Right atrium auricular region (tissue), 2 donors: ENCODE measurements around the gene LILRB3. TPM values are rescaled to one million over a fixed set of nuclear protein-coding genes. Genes with fewer than 3 reads are reported as not detected.

Source experiments
- DNase-seq: peaks from one replicate; pipeline ENCODE4 v3.0.0-alpha.2; 2019; ENCODE audit warnings: low spot score
- H3K27ac ChIP-seq, 2 donors: fragments of 200-600 bp; sonication (generic); 1 replicate in 1 of 2; 2 replicates in 1 of 2; pipeline ENCODE4 v1.5.1; 2016 to 2019
- H3K27me3 ChIP-seq, 2 donors: fragments of 200-600 bp; sonication (generic); one replicate each; pipeline versions ENCODE4 v1.5.1 to v1.6.0; 2017 to 2019
- H3K36me3 ChIP-seq: fragments of 200-600 bp; sonication (generic); one replicate; pipeline ENCODE4 v1.5.1; 2016
- H3K4me1 ChIP-seq, 2 donors: fragments of 200-600 bp; sonication (generic); one replicate each; pipeline versions ENCODE4 v1.5.1 to v1.6.0; 2017 to 2019
- H3K4me3 ChIP-seq, 2 donors: fragments of 200-600 bp; sonication (generic); 1 replicate in 1 of 2; 2 replicates in 1 of 2; pipeline ENCODE4 v1.5.1; 2017 to 2019; ENCODE audit warnings: mild to moderate bottlenecking in 1 of 2, moderate library complexity in 1 of 2
- H3K9me3 ChIP-seq, 2 donors: fragments of 200-600 bp; sonication (generic); one replicate each; pipeline ENCODE4 v1.5.1; 2019
- CTCF ChIP-seq, 2 donors: fragments of 200-600 bp; sonication (generic); IDR thresholded peaks; one replicate each; pipeline ENCODE4 v1.5.1; 2019; ENCODE audit warnings: antibody characterized with exemption in 2 of 2
- total RNA-seq, 2 donors: library from RNA; depleted of rRNA; stranded (reverse); fragments of >200 nt; gene quantifications; one replicate each; pipeline ENCODE4 v1.1.0, GENCODE V29; 2016

Gene LILRB3
- total RNA-seq, 2 donors from 2014 or later: 2.0 to 8.8 TPM

GRCh38 chr19:54206831-54207177 is 16.0 kb downstream of the LILRB3 start:
- no peak for TF ChIP-seq CTCF (IDR thresholded peaks at IDR 0.05)
- Histone ChIP-seq H3K4me1 (peaks cover 0 to 89% of the 10 kb centered on the region in 2 donors), H3K36me3 (peaks cover 66% of the 10 kb centered on the region), H3K27me3 (no peaks in the 10 kb centered on the region), H3K4me3 (no peak overlapping the region), H3K9me3 (no peaks in the 10 kb centered on the region), H3K27ac (peak overlapping the region; percentile 36 to 57)
- DNase-seq: no peak

- TF ChIP-seq CTCF (IDR thresholded peaks at IDR 0.05): no peak
- Histone ChIP-seq H3K9me3 (no peaks in the 10 kb centered on the region), H3K27ac (peak overlapping the region; percentile 36 to 57), H3K27me3 (no peaks in the 10 kb centered on the region), H3K36me3 (peaks cover 72% of the 10 kb centered on the region), H3K4me3 (no peak overlapping the region), H3K4me1 (peaks cover 0 to 95% of the 10 kb centered on the region in 2 donors)
- no peak for DNase-seq
Observed at GRCh38 chr19:54206030-54206830, 16.6 kb downstream of the LILRB3 start.

GRCh38 chr19:54204767-54205468 is 17.9 kb downstream of the LILRB3 start:
- no peaks in the 10 kb centered on the region for H3K27me3 ChIP-seq
- H3K36me3 ChIP-seq: peaks cover 73% of the 10 kb centered on the region
- TF ChIP-seq CTCF (IDR thresholded peaks at IDR 0.05): no peak
- H3K4me3 ChIP-seq: no peak overlapping the region
- no peak for DNase-seq
- peaks cover 0 to 88% of the 10 kb centered on the region in 2 donors for H3K4me1 ChIP-seq
- no peaks in the 10 kb centered on the region for H3K9me3 ChIP-seq
- no peak overlapping the region for H3K27ac ChIP-seq

- Histone ChIP-seq H3K9me3 (no peaks in the 10 kb centered on the region), H3K27me3 (no peaks in the 10 kb centered on the region), H3K27ac (peak overlapping the region in 1 of 2 donors; percentile 98), H3K4me1 (peaks cover 0 to 73% of the 10 kb centered on the region in 2 donors), H3K36me3 (peaks cover 70% of the 10 kb centered on the region), H3K4me3 (no peak overlapping the region)
- TF ChIP-seq CTCF (IDR thresholded peaks at IDR 0.05): no peak
- DNase-seq: no peak
Observed at GRCh38 chr19:54203151-54203611, 19.6 kb downstream of the LILRB3 start.

GRCh38 chr19:54201980-54202379 is 20.8 kb downstream of the LILRB3 start:
- DNase-seq: no peak
- peak overlapping the region in 1 of 2 donors; percentile 98 for H3K27ac ChIP-seq
- H3K36me3 ChIP-seq: peaks cover 58% of the 10 kb centered on the region

More at GRCh38 chr19:54201980-54202379, 20.8 kb downstream of the LILRB3 start:
- TF ChIP-seq CTCF (IDR thresholded peaks at IDR 0.05): no peak
- Histone ChIP-seq H3K9me3 (no peaks in the 10 kb centered on the region), H3K4me1 (peaks cover 0 to 64% of the 10 kb centered on the region in 2 donors), H3K4me3 (peak overlapping the region; percentile 73), H3K27me3 (no peaks in the 10 kb centered on the region)
